Measurements from ENCODE around the gene PRB2. TPM values are rescaled to one million over a fixed set of nuclear protein-coding genes. Genes with fewer than 3 reads are reported as not detected.
"Not testable (repeated sequence)": the region's sequence is repeated elsewhere in the genome, so short reads cannot be mapped to it uniquely, and the experiment has no call there.

The PRB2 gene
- total RNA-seq = not detected in 2 replicates
- not detected in 2 replicates for polyA plus RNA-seq
- not detected in 2 replicates for polyA plus RNA-seq (2011; cell fraction: cytosol; rRNA removed)
- polyA plus RNA-seq (2011; cell fraction: nucleus; rRNA removed) = not detected in 2 replicates
- not detected in 2 replicates for polyA plus RNA-seq (2012)
- polyA minus RNA-seq = not detected in 2 replicates
- polyA minus RNA-seq (2011; cell fraction: cytosol; rRNA and poly(A)+ RNA removed) = not detected
- not detected in 2 replicates for polyA minus RNA-seq (2011; cell fraction: nucleus; rRNA and poly(A)+ RNA removed)
- Bru-seq, nascent RNA = not detected
- BruChase-seq, experiment 1, labeled RNA remaining after a 6-hour chase = not detected
- BruChase-seq, experiment 2, labeled RNA remaining after a 2-hour chase = not detected
- long read RNA-seq = 0 reads

GRCh38 chr12:11395467-11395866 lies at the start of gene PRB2:
Gene PRB2, minus strand, starts transcription at chr12:11395567. Its CDS starts 38 bp downstream, at chr12:11395529.
- H2AFZ ChIP-seq (ENCODE audit: low read depth, low read length); H3K36me3 ChIP-seq (ENCODE audit: control insufficient read depth in 2 of 2, extremely low read depth in 1 of 2, insufficient read depth in 2 of 2, low read length in 2 of 2); H3K79me2 ChIP-seq (ENCODE audit: control insufficient read depth, insufficient read depth, low read length); H3K27me3 ChIP-seq (ENCODE audit: control insufficient read depth in 2 of 2, insufficient read depth in 2 of 2, low read length in 2 of 2); FAIRE-seq; intact Hi-C loops (cut with micrococcal nuclease); POLR2A ChIA-PET; H3K27ac ChIP-seq (ENCODE audit: insufficient read depth, low read depth, low read length); H3K4me3 ChIP-seq (replicated peaks in 1 of 3; ENCODE audit: insufficient read depth in 1 of 3, low read depth in 1 of 3, low read length in 3 of 3); H3K4me1 ChIP-seq (ENCODE audit: control insufficient read depth, extremely low read depth, insufficient read depth, low read length); H4K20me1 ChIP-seq (replicated peaks; ENCODE audit: control insufficient read depth, extremely low read depth, insufficient read depth, low read length); H3K4me2 ChIP-seq (ENCODE audit: insufficient read depth, low read length); H3K9me1 ChIP-seq (replicated peaks; ENCODE audit: control insufficient read depth, extremely low read depth, insufficient read depth, low read length); dilution Hi-C loops (cut with MboI; ENCODE audit: extremely low pct_ligation_motif_present, low sequenced_read_pairs); H3K9me3 ChIP-seq (replicated peaks; ENCODE audit: control insufficient read depth, insufficient read depth, low read length); BruUV-seq (replicated peaks); DNase-seq (ENCODE audit: low read depth, low spot score); CTCF ChIA-PET; H3K9ac ChIP-seq (replicated peaks; ENCODE audit: extremely low read depth, insufficient read depth, low read length): not testable (repeated sequence)

GRCh38 chr12:11437966-11438365 lies 42.6 kb upstream of the PRB2 start:
- Histone ChIP-seq H3K9me3 (replicated peaks; ENCODE audit: control insufficient read depth, insufficient read depth, low read length) (no peaks in the 10 kb centered on the region), H3K4me1 (ENCODE audit: control insufficient read depth, extremely low read depth, insufficient read depth, low read length) (no peaks in the 10 kb centered on the region), H3K4me2 (ENCODE audit: insufficient read depth, low read length) (no peak overlapping the region), H3K4me3 (replicated peaks in 1 of 3; ENCODE audit: insufficient read depth in 1 of 3, low read depth in 1 of 3, low read length in 3 of 3) (no peak overlapping the region), H4K20me1 (replicated peaks; ENCODE audit: control insufficient read depth, extremely low read depth, insufficient read depth, low read length) (no peaks in the 10 kb centered on the region), H3K27ac (ENCODE audit: insufficient read depth, low read depth, low read length) (no peak overlapping the region), H2AFZ (ENCODE audit: low read depth, low read length) (no peak overlapping the region), H3K27me3 (ENCODE audit: control insufficient read depth in 2 of 2, insufficient read depth in 2 of 2, low read length in 2 of 2) (peaks cover 3 to 7% of the 10 kb centered on the region in 2 experiments), H3K9me1 (replicated peaks; ENCODE audit: control insufficient read depth, extremely low read depth, insufficient read depth, low read length) (no peaks in the 10 kb centered on the region), H3K36me3 (ENCODE audit: control insufficient read depth in 2 of 2, extremely low read depth in 1 of 2, insufficient read depth in 2 of 2, low read length in 2 of 2) (no peaks in the 10 kb centered on the region), H3K79me2 (ENCODE audit: control insufficient read depth, insufficient read depth, low read length) (no peaks in the 10 kb centered on the region), H3K9ac (replicated peaks; ENCODE audit: extremely low read depth, insufficient read depth, low read length) (no peak overlapping the region)
- CTCF ChIA-PET = interaction anchor here (0.6 to 0.7 kb wide), 2 partner anchors 11 to 31 kb away, joined by 3 read pairs; no protein-coding TSS in a partner anchor
- FAIRE-seq (no peak), DNase-seq (ENCODE audit: low read depth, low spot score) (no peak)
- intact Hi-C loops (cut with micrococcal nuclease) (no loop called here), dilution Hi-C loops (cut with MboI; ENCODE audit: extremely low pct_ligation_motif_present, low sequenced_read_pairs) (no loop called here)
- no TSS peak for BruUV-seq (replicated peaks)
- POLR2A ChIA-PET = no interaction called here
- TF ChIP-seq POLR2AphosphoS5 (IDR thresholded peaks at IDR 0.05; ENCODE audit: insufficient read depth, low read depth, low read length) = no peak
- no peak for TF ChIP-seq POLR2A (IDR thresholded peaks at IDR 0.05; ENCODE audit: low read depth, low read length)
- TF ChIP-seq CTCF (IDR thresholded peaks at IDR 0.05; ENCODE audit: extremely low read depth in 1 of 2, insufficient read depth in 1 of 2, low read depth in 1 of 2, low read length in 2 of 2) = no peak
- TF ChIP-seq EZH2 (IDR thresholded peaks at IDR 0.05; ENCODE audit: borderline replicate concordance, low read depth, low read length, severe bottlenecking) = no peak
- no peak for TF ChIP-seq JUN (IDR thresholded peaks at IDR 0.05; ENCODE audit: borderline replicate concordance, insufficient read depth, insufficient read length, low read depth)
- TF ChIP-seq MAX (IDR thresholded peaks at IDR 0.05; ENCODE audit: insufficient read depth, insufficient read length) = no peak
- no peak for TF ChIP-seq GATA2 (IDR thresholded peaks at IDR 0.05; ENCODE audit: insufficient read depth, insufficient read length, low read depth, low read length)
- no peak for TF ChIP-seq FOS (IDR thresholded peaks at IDR 0.05; ENCODE audit: borderline replicate concordance, insufficient read depth, low read length)
- TF ChIP-seq MYC (IDR thresholded peaks at IDR 0.05; ENCODE audit: low read depth, low read length) = no peak

Data from endothelial cell of umbilical vein (primary cell).